Thyroid gland (tissue), 4 donors: ENCODE data around the gene MEX3B.

Experiments used
- CTCF ChIP-seq, 6 experiments: fragments of 200-600 bp in 3 of 6; fragments of 450-650 bp in 3 of 6; sonication (generic) in 3 of 6; IDR thresholded peaks; one replicate each; pipeline ENCODE4 v1.5.1; 2016 to 2019; ENCODE audit warnings: antibody characterized with exemption in 6 of 6, mild to moderate bottlenecking in 2 of 6, inconsistent platforms in 1 of 6, moderate library complexity in 1 of 6
- POLR2A ChIP-seq, 2 donors: fragments of 450-650 bp; IDR thresholded peaks; one replicate each; pipeline ENCODE4 v1.6.1; 2017; ENCODE audit warnings: antibody characterized with exemption in 2 of 2, mild to moderate bottlenecking in 2 of 2, moderate library complexity in 1 of 2

GRCh38 chr15:81992523-81992922 is 53.3 kb downstream of the MEX3B start:
- TF ChIP-seq CTCF (IDR thresholded peaks at IDR 0.05) (no peak), POLR2A (IDR thresholded peaks at IDR 0.05) (no peak)
